ENCODE results near the gene PKD1L1. TPM values are rescaled to one million over a fixed set of nuclear protein-coding genes. Genes with fewer than 3 reads are reported as not detected.

PKD1L1 gene
- total RNA-seq, 1 experiment from 2014 or later: 0.17 TPM

GRCh38 chr7:47730142-47730541 lies 218.1 kb downstream of the PKD1L1 start:
- H3K27ac ChIP-seq (ENCODE audit: insufficient read length, low read depth, low read length): no peak overlapping the region
- WGBS (ENCODE audit: extremely low coverage, insufficient read length, low lambda C conversion rate): no CpG with 5 or more reads among the region's 9 CpGs
- no peak overlapping the region for H3K27ac Mint-ChIP-seq

More at GRCh38 chr7:47730142-47730541, 218.1 kb downstream of the PKD1L1 start:
- Histone ChIP-seq H3K18ac (ENCODE audit: insufficient read length, low read depth, low read length) (no peak overlapping the region), H3K9ac (ENCODE audit: extremely low read depth, insufficient read length, low read length) (no peak overlapping the region), H3K4ac (ENCODE audit: low read depth, low read length) (no peak overlapping the region), H4K20me1 (ENCODE audit: control insufficient read depth, insufficient read depth, insufficient read length) (no peaks in the 10 kb centered on the region), H2BK120ac (ENCODE audit: low read depth, low read length, poor library complexity, severe bottlenecking) (no peak overlapping the region), H4K8ac (replicated peaks; ENCODE audit: insufficient read length, low read depth, low read length) (no peak overlapping the region), H4K91ac (ENCODE audit: insufficient read length, low read depth, low read length) (no peak overlapping the region), H3T11ph (ENCODE audit: low read length) (no peak overlapping the region), H3K79me2 (ENCODE audit: insufficient read depth, low read length) (no peaks in the 10 kb centered on the region), H2BK20ac (ENCODE audit: low read depth, low read length, poor library complexity, severe bottlenecking) (no peak overlapping the region), H3K4me2 (ENCODE audit: insufficient read depth, insufficient read length, low read length) (no peak overlapping the region), H2BK5ac (ENCODE audit: insufficient read length, low read length) (no peak overlapping the region), H3K23me2 (ENCODE audit: insufficient read length, low read depth, low read length, poor library complexity, severe bottlenecking) (no peaks in the 10 kb centered on the region), H2BK12ac (ENCODE audit: insufficient read length, low read depth, low read length) (no peak overlapping the region), H3K14ac (ENCODE audit: insufficient read depth, low read length) (no peak overlapping the region), H4K5ac (ENCODE audit: insufficient read length, low read depth, low read length) (no peak overlapping the region), H3K4me1 (ENCODE audit: insufficient read depth, low read length) (peaks cover 1% of the 10 kb centered on the region; the same call in 1 of the 2 replicates), H3K9me3 (ENCODE audit: control insufficient read depth, low read depth, low read length) (no peaks in the 10 kb centered on the region), H2BK15ac (ENCODE audit: low read depth, low read length) (no peak overlapping the region), H2AK5ac (ENCODE audit: insufficient read length, low read length) (no peak overlapping the region), H3K27me3 (ENCODE audit: insufficient read depth, low read length) (no peaks in the 10 kb centered on the region), H3K79me1 (ENCODE audit: insufficient read depth, low read depth, low read length, poor library complexity, severe bottlenecking) (no peaks in the 10 kb centered on the region), H3K56ac (ENCODE audit: insufficient read length, low read depth, low read length) (no peak overlapping the region), H3K23ac (ENCODE audit: insufficient read length, low read depth, low read length) (no peak overlapping the region), H2AFZ (ENCODE audit: low read length) (no peak overlapping the region)
- no peak for TF ChIP-seq CTCF (conservative IDR thresholded peaks at IDR 0.05)
- DNase-seq: no peak
- Mint-ChIP-seq H3K36me3 (ENCODE audit: insufficient read depth in 1 of 3, low read depth in 3 of 3) (no peaks in the 10 kb centered on the region), H3K27me3 (ENCODE audit: low read depth) (peaks cover 11% of the 10 kb centered on the region; the same call in 1 of the 2 replicates), H3K9me3 (no peaks in the 10 kb centered on the region), H3K4me1 (peaks cover 4 to 7% of the 10 kb centered on the region in 2 experiments), H3K4me3 (no peak overlapping the region)
